ENCODE data around the gene TMEM184C. TPM values are rescaled to one million over a fixed set of nuclear protein-coding genes. Genes with fewer than 3 reads are reported as not detected.

The TMEM184C gene
- total RNA-seq = 10 to 100 TPM; 13.7 to 27.4 (median 19.0) TPM
- polyA plus RNA-seq = 10 to 100 TPM; 26.7 to 28.3 TPM
- 25.3 reads per million, percentile 56 among the genes with 10 or more reads in this experiment for total RNA-seq

DNA sequence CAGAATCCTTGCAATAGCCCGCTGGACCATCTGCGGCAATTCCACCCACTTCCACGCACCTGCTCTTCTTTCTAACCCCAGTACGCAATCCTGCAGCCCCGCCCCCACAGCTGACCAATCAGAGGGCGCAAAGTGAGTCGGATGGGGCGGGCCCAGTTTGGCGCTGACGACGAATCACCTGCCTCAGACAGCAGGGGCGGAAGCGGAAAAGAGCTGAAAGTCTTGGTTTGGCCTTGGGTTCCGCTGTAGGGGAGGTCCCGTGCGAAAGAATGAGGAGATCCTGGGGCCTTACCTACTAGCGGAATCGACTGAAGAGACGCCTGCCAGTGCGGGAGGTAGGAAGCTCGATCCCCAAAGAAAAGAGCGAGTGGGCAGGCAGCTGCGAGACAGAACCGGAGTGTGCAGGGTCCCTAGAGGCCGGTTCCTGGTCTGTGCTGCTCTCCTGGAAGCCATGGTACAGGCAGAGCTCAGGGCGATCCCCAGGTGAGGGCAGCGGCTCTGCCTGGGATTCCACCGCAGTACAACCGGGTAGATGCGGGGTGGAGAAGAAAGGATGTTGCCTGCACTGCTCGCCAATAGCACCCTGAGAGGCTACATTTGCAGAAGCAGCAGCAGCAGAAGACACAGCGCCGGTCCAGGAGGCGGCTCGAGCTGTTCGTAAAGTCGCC, at the start of gene TMEM184C:
TSS of gene TMEM184C (plus strand) at position 225 of the 668 bp plus-strand sequence. CDS start 560 bp downstream, outside the sequence.
- H3K4me1 Mint-ChIP-seq = peaks cover 21 to 48% (median 33%) of the 10 kb centered on the region in 7 donors
- peak within 1 kb of the TSS; percentile 89 for H3K4me3 ChIP-seq (ENCODE audit: low read length)

DNA sequence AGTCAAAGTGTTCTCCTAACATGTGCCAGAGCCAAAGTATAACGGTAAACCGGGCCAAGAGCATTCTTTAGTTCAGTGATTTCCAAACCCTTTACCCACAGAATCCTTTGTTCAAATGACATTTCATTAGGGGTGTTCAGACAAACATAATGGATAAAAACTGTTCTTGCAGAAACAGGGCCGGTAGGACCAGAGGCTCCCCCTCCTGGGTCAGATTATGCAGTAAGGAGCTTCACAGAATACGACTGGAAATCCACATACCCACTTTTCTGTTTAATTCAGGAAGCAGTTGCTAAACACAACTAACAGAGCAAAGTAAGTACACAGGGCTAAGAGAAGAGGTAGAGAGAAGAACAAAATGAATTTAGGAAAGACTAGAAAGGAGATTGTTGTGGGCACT, 46.6 kb upstream of the TMEM184C start:
- peaks cover 0 to 2% (median 0%) of the 10 kb centered on the region in 11 donors for H3K9me3 Mint-ChIP-seq
- no peak overlapping the region for H3K4me3 ChIP-seq (ENCODE audit: low read length)
- no peak overlapping the region for H3K27ac Mint-ChIP-seq
- intact Hi-C loops (cut with micrococcal nuclease) = no loop called here
- no peaks in the 10 kb centered on the region for H3K9me3 ChIP-seq (ENCODE audit: control insufficient read depth in 2 of 3, low read length in 3 of 3)
- no peak for DNase-seq
- H3K4me1 Mint-ChIP-seq = no peaks in the 10 kb centered on the region
- H3K4me1 ChIP-seq (ENCODE audit: control insufficient read depth in 2 of 2, insufficient read depth in 2 of 2, low read length in 2 of 2) = no peaks in the 10 kb centered on the region
- peaks cover 0 to under 1% (median 0%) of the 10 kb centered on the region in 5 donors for H3K36me3 Mint-ChIP-seq
- ATAC-seq = no peak
- ChIA-PET CTCF (no interaction called here), POLR2A (no interaction called here)
- H3K27ac ChIP-seq (ENCODE audit: low read depth, low read length) = no peak overlapping the region
- no peak overlapping the region for H3K4me3 Mint-ChIP-seq
- no peaks in the 10 kb centered on the region for H3K36me3 ChIP-seq (ENCODE audit: control insufficient read depth in 2 of 3, insufficient read depth in 3 of 3, low read length in 3 of 3)
- H3K27me3 Mint-ChIP-seq = peaks cover 0 to 36% (median 10%) of the 10 kb centered on the region in 5 donors
- no peaks in the 10 kb centered on the region for H3K27me3 ChIP-seq (ENCODE audit: control insufficient read depth in 2 of 2, insufficient read depth in 2 of 2, low read length in 2 of 2)

More for the DNA sequence above, at the start of gene TMEM184C:
- peak; percentile 97 to 99 (median 98) for DNase-seq
- H3K27me3 Mint-ChIP-seq = peaks cover 0 to 22% (median 4%) of the 10 kb centered on the region in 5 donors
- H3K9me3 ChIP-seq (ENCODE audit: control insufficient read depth in 2 of 3, low read length in 3 of 3) = no peaks in the 10 kb centered on the region
- H3K27me3 ChIP-seq (ENCODE audit: control insufficient read depth in 2 of 2, insufficient read depth in 2 of 2, low read length in 2 of 2) = no peaks in the 10 kb centered on the region
- peak within 1 kb of the TSS; percentile 87 for H3K27ac ChIP-seq (ENCODE audit: low read depth, low read length)
- peak within 1 kb of the TSS; percentile 86 to 98 (median 94) for H3K4me3 Mint-ChIP-seq
- peaks cover 8 to 19% (median 14%) of the 10 kb centered on the region in 5 donors for H3K36me3 Mint-ChIP-seq
- H3K9me3 Mint-ChIP-seq = no peaks in the 10 kb centered on the region
- intact Hi-C loops (cut with micrococcal nuclease) = loop anchor here (1.0 to 10.0 kb wide), 14 partner anchors 67 to 2003 kb away; partner anchors contain the start of genes ARHGAP10 (in 2 of the 2), MMAA (in 2 of the 2), NR3C2 (in 2 of the 2) and PRMT9 (in 2 of the 2)
- peaks cover 21 to 30% of the 10 kb centered on the region in 2 donors for H3K4me1 ChIP-seq (ENCODE audit: control insufficient read depth in 2 of 2, insufficient read depth in 2 of 2, low read length in 2 of 2)
- peak; percentile 97 for ATAC-seq
- POLR2A ChIA-PET = interaction anchor here (0.6 to 3.8 kb wide), 8 partner anchors 9 to 825 kb away, joined by 3 to 39 read pairs (median 6); partner anchors contain the start of genes ARHGAP10, NR3C2 and PRMT9
- CTCF ChIA-PET = interaction anchor here (0.8 to 1.4 kb wide), 2 partner anchors 23 to 250 kb away, joined by 3 to 5 read pairs; no protein-coding TSS in a partner anchor
- H3K27ac Mint-ChIP-seq = peak within 1 kb of the TSS; percentile 92 to 99 (median 95)
- H3K36me3 ChIP-seq (ENCODE audit: control insufficient read depth in 2 of 3, insufficient read depth in 3 of 3, low read length in 3 of 3) = no peaks in the 10 kb centered on the region

- Mint-ChIP-seq H3K4me1 (no peaks in the 10 kb centered on the region), H3K36me3 (peaks cover 0 to 4% (median 0%) of the 10 kb centered on the region in 5 donors), H3K27me3 (peaks cover 0 to 36% (median 10%) of the 10 kb centered on the region in 5 donors), H3K4me3 (no peak overlapping the region), H3K27ac (no peak overlapping the region), H3K9me3 (peaks cover 0 to 2% (median 0%) of the 10 kb centered on the region in 11 donors)
- POLR2A ChIA-PET = no interaction called here
- H3K27me3 ChIP-seq (ENCODE audit: control insufficient read depth in 2 of 2, insufficient read depth in 2 of 2, low read length in 2 of 2) = no peaks in the 10 kb centered on the region
- no peaks in the 10 kb centered on the region for H3K9me3 ChIP-seq (ENCODE audit: control insufficient read depth in 2 of 3, low read length in 3 of 3)
- ATAC-seq = no peak
- no peak for DNase-seq
- intact Hi-C loops (cut with micrococcal nuclease) = no loop called here
- no peaks in the 10 kb centered on the region for H3K4me1 ChIP-seq (ENCODE audit: control insufficient read depth in 2 of 2, insufficient read depth in 2 of 2, low read length in 2 of 2)
- H3K27ac ChIP-seq (ENCODE audit: low read depth, low read length) = no peak overlapping the region
- no peaks in the 10 kb centered on the region for H3K36me3 ChIP-seq (ENCODE audit: control insufficient read depth in 2 of 3, insufficient read depth in 3 of 3, low read length in 3 of 3)
- CTCF ChIA-PET = no interaction called here
- no peak overlapping the region for H3K4me3 ChIP-seq (ENCODE audit: low read length)
Observed at GRCh38 chr4:147571036-147571770, 46.0 kb upstream of the TMEM184C start.

DNA sequence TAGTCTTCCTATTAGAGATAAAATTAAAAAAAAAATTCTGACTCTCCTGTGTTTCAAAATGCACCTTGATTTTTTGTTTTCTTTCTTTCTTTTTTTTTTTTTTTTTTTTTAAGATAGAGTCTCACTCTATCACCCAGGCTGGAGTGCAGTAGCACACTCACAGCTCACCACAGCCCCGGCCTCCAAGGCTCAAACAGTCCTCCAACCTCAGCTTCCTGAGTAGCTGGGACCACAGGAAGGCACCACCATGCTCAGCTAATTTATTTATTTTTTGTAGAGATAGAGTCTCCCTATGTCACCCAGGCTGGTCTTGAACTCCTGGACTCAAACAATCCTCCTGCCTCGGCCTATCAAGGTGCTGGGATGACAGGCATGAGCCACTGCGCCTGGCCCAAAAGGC, 41.1 kb upstream of the TMEM184C start:
- Histone ChIP-seq H3K4me3 (ENCODE audit: low read length) (no peak overlapping the region), H3K4me1 (ENCODE audit: control insufficient read depth in 2 of 2, insufficient read depth in 2 of 2, low read length in 2 of 2) (no peaks in the 10 kb centered on the region), H3K27ac (ENCODE audit: low read depth, low read length) (no peak overlapping the region), H3K27me3 (ENCODE audit: control insufficient read depth in 2 of 2, insufficient read depth in 2 of 2, low read length in 2 of 2) (no peaks in the 10 kb centered on the region), H3K9me3 (ENCODE audit: control insufficient read depth in 2 of 3, low read length in 3 of 3) (no peaks in the 10 kb centered on the region), H3K36me3 (ENCODE audit: control insufficient read depth in 2 of 3, insufficient read depth in 3 of 3, low read length in 3 of 3) (no peaks in the 10 kb centered on the region)
- no peak overlapping the region for H3K27ac Mint-ChIP-seq
- peaks cover 0 to 4% (median 0%) of the 10 kb centered on the region in 5 donors for H3K36me3 Mint-ChIP-seq
- CTCF ChIA-PET = no interaction called here
- peaks cover 0 to 7% (median 0%) of the 10 kb centered on the region in 7 donors for H3K4me1 Mint-ChIP-seq
- peaks cover 0 to 8% (median 4%) of the 10 kb centered on the region in 5 donors for H3K27me3 Mint-ChIP-seq
- H3K9me3 Mint-ChIP-seq = peaks cover 0 to 3% (median 0%) of the 10 kb centered on the region in 11 donors
- POLR2A ChIA-PET = no interaction called here
- no peak for DNase-seq
- no peak overlapping the region for H3K4me3 Mint-ChIP-seq
- intact Hi-C loops (cut with micrococcal nuclease) = no loop called here
- no peak for ATAC-seq

DNA sequence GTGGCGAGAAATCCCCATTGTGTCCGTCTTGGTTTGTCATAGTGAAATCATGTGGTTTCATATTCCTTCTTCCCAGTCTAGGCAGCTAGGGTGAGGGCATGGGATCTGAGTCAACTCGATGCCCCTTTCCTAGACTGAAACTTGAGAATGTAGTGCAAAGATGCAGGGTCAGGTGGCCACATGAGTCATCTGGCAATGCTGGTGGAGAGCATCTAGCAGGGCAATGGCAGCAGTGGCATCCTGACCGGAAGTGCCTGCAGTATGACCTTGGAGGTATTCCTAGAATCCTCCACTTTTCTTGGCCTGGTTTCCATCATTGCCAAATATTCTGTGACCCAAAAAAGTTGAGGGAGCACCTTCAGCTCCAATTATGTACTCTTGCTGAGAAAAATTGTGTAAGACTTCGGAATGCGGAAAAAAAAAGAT, 39.1 kb upstream of the TMEM184C start:
- no peak overlapping the region for H3K27ac Mint-ChIP-seq
- CTCF ChIA-PET = no interaction called here
- intact Hi-C loops (cut with micrococcal nuclease) = no loop called here

DNA sequence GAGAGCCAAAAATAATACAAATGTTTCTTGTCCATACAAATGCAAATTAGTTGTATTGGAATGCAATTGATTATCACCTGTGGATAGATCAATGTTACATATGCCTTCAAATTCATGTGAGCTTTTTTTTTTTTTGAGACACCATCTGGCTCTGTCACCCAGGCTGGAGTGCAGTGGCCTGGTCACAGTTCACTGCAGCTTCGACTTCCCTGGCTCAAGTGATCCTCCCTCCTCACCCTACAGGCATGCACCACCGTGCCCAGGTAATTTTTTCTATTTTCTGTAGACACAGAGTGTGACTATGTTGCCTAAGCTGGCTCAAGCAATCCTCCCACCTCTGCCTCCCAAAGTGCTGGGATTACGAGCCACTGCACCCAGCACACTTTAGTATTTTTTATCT, 38.6 kb upstream of the TMEM184C start:
- no peak overlapping the region for H3K27ac ChIP-seq (ENCODE audit: low read depth, low read length)
- DNase-seq (no peak), ATAC-seq (no peak)
- Mint-ChIP-seq H3K27me3 (peaks cover 0 to 13% (median 11%) of the 10 kb centered on the region in 5 donors), H3K36me3 (peaks cover 0 to 4% (median 0%) of the 10 kb centered on the region in 5 donors), H3K4me3 (no peak overlapping the region), H3K27ac (no peak overlapping the region), H3K4me1 (peaks cover 0 to 7% (median 0%) of the 10 kb centered on the region in 7 donors), H3K9me3 (peaks cover 0 to 6% (median 0%) of the 10 kb centered on the region in 11 donors)
- intact Hi-C loops (cut with micrococcal nuclease) = no loop called here
- H3K4me3 ChIP-seq (ENCODE audit: low read length) = no peak overlapping the region
- H3K9me3 ChIP-seq (ENCODE audit: control insufficient read depth in 2 of 3, low read length in 3 of 3) = no peaks in the 10 kb centered on the region
- POLR2A ChIA-PET = no interaction called here
- no peaks in the 10 kb centered on the region for H3K4me1 ChIP-seq (ENCODE audit: control insufficient read depth in 2 of 2, insufficient read depth in 2 of 2, low read length in 2 of 2)
- CTCF ChIA-PET = no interaction called here
- no peaks in the 10 kb centered on the region for H3K27me3 ChIP-seq (ENCODE audit: control insufficient read depth in 2 of 2, insufficient read depth in 2 of 2, low read length in 2 of 2)
- H3K36me3 ChIP-seq (ENCODE audit: control insufficient read depth in 2 of 3, insufficient read depth in 3 of 3, low read length in 3 of 3) = no peaks in the 10 kb centered on the region

More for the DNA sequence above, 39.1 kb upstream of the TMEM184C start:
- Mint-ChIP-seq H3K27me3 (peaks cover 0 to 13% (median 9%) of the 10 kb centered on the region in 5 donors), H3K36me3 (peaks cover 0 to 4% (median 0%) of the 10 kb centered on the region in 5 donors), H3K9me3 (peaks cover 0 to 5% (median 0%) of the 10 kb centered on the region in 11 donors), H3K4me3 (no peak overlapping the region), H3K4me1 (peaks cover 0 to 7% (median 0%) of the 10 kb centered on the region in 7 donors)
- ATAC-seq = no peak
- Histone ChIP-seq H3K36me3 (ENCODE audit: control insufficient read depth in 2 of 3, insufficient read depth in 3 of 3, low read length in 3 of 3) (no peaks in the 10 kb centered on the region), H3K4me3 (ENCODE audit: low read length) (no peak overlapping the region), H3K9me3 (ENCODE audit: control insufficient read depth in 2 of 3, low read length in 3 of 3) (no peaks in the 10 kb centered on the region), H3K27me3 (ENCODE audit: control insufficient read depth in 2 of 2, insufficient read depth in 2 of 2, low read length in 2 of 2) (no peaks in the 10 kb centered on the region), H3K4me1 (ENCODE audit: control insufficient read depth in 2 of 2, insufficient read depth in 2 of 2, low read length in 2 of 2) (no peaks in the 10 kb centered on the region), H3K27ac (ENCODE audit: low read depth, low read length) (no peak overlapping the region)
- POLR2A ChIA-PET = no interaction called here
- no peak for DNase-seq

Data from naive thymus-derived CD4-positive, alpha-beta T cell (primary cell).